Right lobe of liver (tissue), 6 donors: Measurements from ENCODE around the gene NKAIN1. TPM values are rescaled to one million over a fixed set of nuclear protein-coding genes. Genes with fewer than 3 reads are reported as not detected.
"Not testable (repeated sequence)": the region's sequence is repeated elsewhere in the genome, so short reads cannot be mapped to it uniquely, and the experiment has no call there.

Experiments used
- ATAC-seq, 4 donors: fragments of 200-7000 bp; cut with Tn5 transposase; one replicate each; pipeline ENCODE4 v1.9.1; 2020; ENCODE audit warnings: mild to moderate bottlenecking in 4 of 4, moderate library complexity in 4 of 4
- DNase-seq, 3 donors: peaks; one replicate each; pipeline ENCODE4 v3.0.0-alpha.2; 2020
- H3K27ac ChIP-seq, 3 donors: fragments of 200-600 bp; one replicate each; pipeline ENCODE4 v1.8.0; 2022
- H3K27me3 ChIP-seq, 2 donors: fragments of 200-600 bp; one replicate each; pipeline ENCODE4 v1.8.0; 2022
- H3K36me3 ChIP-seq, 4 donors: fragments of 200-600 bp; sonication (generic) in 1 of 4; one replicate each; pipeline versions ENCODE4 v1.5.1 to v1.8.0; 2017 to 2022; ENCODE audit warnings: control low read depth in 1 of 4
- H3K4me1 ChIP-seq, 4 donors: fragments of 200-600 bp; sonication (generic) in 1 of 4; one replicate each; pipeline versions ENCODE4 v1.5.1 to v1.8.0; 2017 to 2022; ENCODE audit warnings: control low read depth in 1 of 4
- H3K4me3 ChIP-seq, 3 donors: fragments of 200-600 bp; one replicate each; pipeline ENCODE4 v1.8.0; 2022
- H3K9me3 ChIP-seq, 4 donors: fragments of 200-600 bp; sonication (generic) in 1 of 4; one replicate each; pipeline versions ENCODE4 v1.5.1 to v1.8.0; 2017 to 2022; ENCODE audit warnings: control low read depth in 1 of 4
- POLR2A ChIP-seq: fragments of 450-650 bp; IDR thresholded peaks from one replicate; pipeline ENCODE4 v1.6.1; 2017; ENCODE audit warnings: antibody characterized with exemption, mild to moderate bottlenecking
- WGBS: methylation state at CpG from one replicate; pipeline ENCODE4 v1.1.6; 2018; ENCODE audit warnings: low coverage, low lambda C conversion rate; ENCODE audit not compliant: insufficient coverage; ENCODE audit errors: missing lambda C conversion rate; 5-methylcytosine and 5-hydroxymethylcytosine counted together
- intact Hi-C, 2 donors: fragments of 100-400 bp; cut with DNase I; formaldehyde crosslinking; loops; one replicate each; pipeline versions ENCODE4 v1.11.2 to v1.14.1; 2022
- long read RNA-seq: library from polyadenylated mRNA; unstranded; transcript quantifications from one replicate; pipeline ENCODE4 v2.0.0, GENCODE V29; 2019
- total RNA-seq, 6 experiments: library from RNA; depleted of rRNA in 2 of 6; stranded (reverse); fragments of >200 nt in 2 of 6; fragmentation: NEBNext Ultra II Directional in 3 of 6; extraction: Animal tissue kit (Norgen Biotek cat#: 25700) in 3 of 6; gene quantifications; one replicate each; pipeline versions ENCODE4 v1.1.0 to v1.2.4, GENCODE V29; 2016 to 2023
- TF ChIP-seq, protein P1 (sequence below), 4 donors: fragments of 200-600 bp in 3 of 4; fragments of 450-650 bp in 1 of 4; IDR thresholded peaks; one replicate each; pipeline versions ENCODE4 v1.5.1 to v1.8.0; 2016 to 2022; ENCODE audit warnings: antibody characterized with exemption in 4 of 4, mild to moderate bottlenecking in 2 of 4
- donor health status: DM: no; HTN: yes; CAD: no.
- donor health status: DM: no; HTN: no; CAD: no.
- donor health status: DM: no; HTN: no; CAD: no.
- donor health status: DM: no; HTN: yes; CAD: no.
- donor health status: DM: no; HTN: yes; CAD: no.

The NKAIN1 gene
- not detected for total RNA-seq
- long read RNA-seq = 0 reads

DNA sequence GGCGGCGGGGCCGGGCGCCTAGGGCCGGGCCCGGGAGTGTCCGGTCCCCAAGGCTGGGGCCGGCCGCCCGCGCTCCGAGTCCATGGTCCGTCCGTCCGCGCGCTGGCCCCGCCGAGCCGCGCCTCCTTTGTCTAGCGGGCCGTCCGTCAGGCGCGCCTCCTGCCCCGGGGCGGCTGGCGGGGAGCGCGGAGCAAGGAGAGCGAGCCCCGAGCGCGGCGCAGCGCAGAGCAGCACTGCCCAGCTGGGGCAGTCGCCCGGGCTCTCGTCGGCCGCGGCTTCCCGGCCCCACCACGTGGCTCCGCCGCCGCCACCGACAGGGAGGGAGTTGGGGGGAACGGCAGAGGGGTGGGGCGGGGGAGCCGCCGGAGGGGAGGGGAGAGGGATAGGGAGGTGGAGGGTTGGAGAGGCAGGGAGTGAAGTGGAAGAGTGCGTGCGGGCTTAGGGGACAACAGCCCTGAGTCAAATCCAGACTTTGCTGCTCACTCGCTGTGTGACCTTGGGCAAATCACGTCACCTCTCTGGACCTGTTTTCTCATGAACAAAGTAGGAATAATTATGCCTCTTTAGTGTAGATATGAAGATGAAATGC lies at the start of gene NKAIN1:
Gene NKAIN1 (minus strand): TSS at position 235 of the 589 bp plus-strand sequence. CDS start 340 bp downstream, outside the sequence.
- Histone ChIP-seq H3K4me1 (peaks cover 0 to 4% (median 0%) of the 10 kb centered on the region in 4 donors), H3K36me3 (no peaks in the 10 kb centered on the region), H3K27ac (no peak within 1 kb of the TSS), H3K27me3 (no peaks in the 10 kb centered on the region), H3K4me3 (peak within 1 kb of the TSS in 1 of 3 donors; percentile 33), H3K9me3 (no peaks in the 10 kb centered on the region)
- TF ChIP-seq, protein P1, sequence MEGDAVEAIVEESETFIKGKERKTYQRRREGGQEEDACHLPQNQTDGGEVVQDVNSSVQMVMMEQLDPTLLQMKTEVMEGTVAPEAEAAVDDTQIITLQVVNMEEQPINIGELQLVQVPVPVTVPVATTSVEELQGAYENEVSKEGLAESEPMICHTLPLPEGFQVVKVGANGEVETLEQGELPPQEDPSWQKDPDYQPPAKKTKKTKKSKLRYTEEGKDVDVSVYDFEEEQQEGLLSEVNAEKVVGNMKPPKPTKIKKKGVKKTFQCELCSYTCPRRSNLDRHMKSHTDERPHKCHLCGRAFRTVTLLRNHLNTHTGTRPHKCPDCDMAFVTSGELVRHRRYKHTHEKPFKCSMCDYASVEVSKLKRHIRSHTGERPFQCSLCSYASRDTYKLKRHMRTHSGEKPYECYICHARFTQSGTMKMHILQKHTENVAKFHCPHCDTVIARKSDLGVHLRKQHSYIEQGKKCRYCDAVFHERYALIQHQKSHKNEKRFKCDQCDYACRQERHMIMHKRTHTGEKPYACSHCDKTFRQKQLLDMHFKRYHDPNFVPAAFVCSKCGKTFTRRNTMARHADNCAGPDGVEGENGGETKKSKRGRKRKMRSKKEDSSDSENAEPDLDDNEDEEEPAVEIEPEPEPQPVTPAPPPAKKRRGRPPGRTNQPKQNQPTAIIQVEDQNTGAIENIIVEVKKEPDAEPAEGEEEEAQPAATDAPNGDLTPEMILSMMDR (IDR thresholded peaks at IDR 0.05) = no peak
- no peak for TF ChIP-seq POLR2A
- intact Hi-C loops = no loop called here
- DNase-seq (peak in 1 of 3 donors; percentile 27), ATAC-seq (peak; percentile 53 to 69 (median 58))
- WGBS = 4% methylated on average over 20 of the region's 57 CpGs

DNA sequence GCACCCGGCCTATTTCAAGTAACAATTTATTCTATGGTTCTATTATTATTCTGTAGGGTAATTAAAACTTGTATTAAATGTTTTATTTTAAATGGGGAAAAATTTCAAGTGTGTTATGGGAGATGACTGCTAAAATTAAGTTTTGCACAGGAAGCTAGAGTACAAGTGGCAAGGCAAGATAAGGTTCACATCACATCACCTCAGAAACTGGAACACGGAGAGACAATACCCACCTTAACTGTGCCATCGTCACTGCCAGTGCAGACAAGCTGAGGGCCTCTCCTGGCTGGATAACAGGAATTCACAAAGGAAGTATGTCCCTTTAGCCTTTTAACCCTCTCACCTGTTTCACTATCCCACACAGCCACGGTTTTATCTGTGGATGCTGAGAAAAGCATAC lies 49.3 kb upstream of the NKAIN1 start:
- TF ChIP-seq, protein P1 (IDR thresholded peaks at IDR 0.05) = no peak
- TF ChIP-seq POLR2A = no peak
- Histone ChIP-seq H3K27ac (no peak overlapping the region), H3K9me3 (no peaks in the 10 kb centered on the region), H3K36me3 (peaks cover 0 to 71% (median 28%) of the 10 kb centered on the region in 4 donors), H3K27me3 (no peaks in the 10 kb centered on the region), H3K4me1 (no peaks in the 10 kb centered on the region), H3K4me3 (no peak overlapping the region)
- 54% methylated on average over 4 of the region's 4 CpGs for WGBS
- ATAC-seq (no peak), DNase-seq (no peak)
- intact Hi-C loops = no loop called here

DNA sequence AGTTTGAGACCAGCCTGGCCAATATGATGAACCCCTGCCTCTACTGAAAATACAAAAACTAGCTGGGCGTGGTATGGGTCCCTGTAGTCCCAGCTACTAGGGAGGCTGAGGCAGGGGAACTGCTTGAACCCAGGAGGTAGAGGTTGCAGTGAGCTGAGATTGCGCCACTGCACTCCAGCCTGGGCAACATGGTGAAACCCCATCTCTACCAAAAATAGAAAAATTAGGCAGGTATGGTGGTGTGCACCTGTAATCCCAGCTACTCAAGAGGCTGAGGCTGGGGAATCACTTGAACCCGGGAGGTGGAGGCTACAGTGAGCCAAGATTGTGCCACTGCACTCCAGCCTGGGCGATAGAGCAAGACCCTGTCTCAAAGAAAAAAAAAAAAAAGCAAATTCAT lies 48.1 kb upstream of the NKAIN1 start:
- WGBS = 84% methylated on average over 3 of the region's 4 CpGs
- H3K9me3 ChIP-seq, intact Hi-C loops, DNase-seq, H3K27me3 ChIP-seq, ATAC-seq, H3K4me1 ChIP-seq, H3K27ac ChIP-seq, H3K4me3 ChIP-seq: not testable (repeated sequence)
- H3K36me3 ChIP-seq = peaks cover 0 to 69% (median 26%) of the 10 kb centered on the region in 4 donors

DNA sequence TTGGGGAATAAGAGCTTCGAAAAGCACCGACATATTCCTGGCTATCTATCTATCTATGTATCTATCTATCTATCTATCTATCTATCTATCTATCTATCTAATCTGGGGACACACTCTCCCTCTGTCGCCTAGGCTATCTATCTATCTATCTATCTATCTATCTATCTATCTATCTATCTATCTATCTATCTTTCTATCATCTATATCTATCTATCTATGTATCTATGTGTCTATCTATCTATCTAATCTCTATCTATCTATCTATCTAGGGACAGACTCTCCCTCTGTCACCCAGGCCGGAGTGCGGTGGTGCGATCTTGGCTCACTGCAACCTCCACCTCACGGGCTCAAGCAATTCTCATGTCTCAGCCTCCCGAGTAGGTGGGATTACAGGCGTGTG lies 42.7 kb upstream of the NKAIN1 start:
- intact Hi-C loops, H3K27me3 ChIP-seq, DNase-seq, H3K27ac ChIP-seq, H3K4me3 ChIP-seq, H3K4me1 ChIP-seq, ATAC-seq, H3K9me3 ChIP-seq: not testable (repeated sequence)
- H3K36me3 ChIP-seq = peaks cover 0 to 62% (median 11%) of the 10 kb centered on the region in 4 donors
- WGBS = 97% methylated on average over 9 of the region's 9 CpGs

DNA sequence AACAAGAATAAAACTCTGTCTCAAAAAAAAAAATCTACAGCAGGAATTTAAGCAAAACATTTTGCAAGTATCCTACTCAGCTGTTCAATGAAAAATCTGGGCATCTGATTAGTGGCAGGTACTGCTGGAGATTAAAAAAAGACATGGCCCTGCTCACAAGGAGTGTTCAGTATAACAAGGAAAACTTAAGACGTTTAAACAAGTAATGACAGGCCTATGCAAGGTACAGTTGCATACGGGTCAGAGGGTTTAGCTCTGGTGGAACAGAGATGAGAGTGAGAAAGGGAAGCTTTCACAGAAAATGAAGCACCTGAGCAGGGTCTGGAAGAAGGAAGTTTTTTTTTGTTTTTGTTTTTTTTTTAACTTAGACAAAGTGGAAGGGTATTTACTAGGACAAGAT lies 33.9 kb upstream of the NKAIN1 start:
- no peak for ATAC-seq
- intact Hi-C loops = no loop called here
- WGBS = 88% methylated on average over 2 of the region's 2 CpGs
- H3K4me1 ChIP-seq = no peaks in the 10 kb centered on the region
- no peak overlapping the region for H3K4me3 ChIP-seq
- no peaks in the 10 kb centered on the region for H3K9me3 ChIP-seq
- peaks cover 7 to 42% (median 15%) of the 10 kb centered on the region in 4 donors for H3K36me3 ChIP-seq
- no peak for DNase-seq
- no peak for TF ChIP-seq POLR2A
- TF ChIP-seq, protein P1 (IDR thresholded peaks at IDR 0.05) = no peak
- H3K27me3 ChIP-seq = no peaks in the 10 kb centered on the region
- no peak overlapping the region for H3K27ac ChIP-seq
